HEK293 (cell line): ENCODE results near the gene RRP7A.

Experiments used
- AEBP2 ChIP-seq: fragments of 450-650 bp; formaldehyde crosslinking; IDR thresholded peaks from 2 replicates; pipeline ENCODE4 v1.5.1; 2016; ENCODE audit warnings: missing biosample characterization, missing genetic modification characterization, borderline replicate concordance
- EGR2 ChIP-seq: fragments of 450-650 bp; formaldehyde crosslinking; IDR thresholded peaks from 2 replicates; pipeline ENCODE4 v1.5.1; 2016; ENCODE audit warnings: low read depth, missing biosample characterization, missing genetic modification characterization
- PBX3 ChIP-seq: sonication (generic); formaldehyde crosslinking; IDR thresholded peaks from 2 replicates; pipeline ENCODE4 v1.8.1; 2022; ENCODE audit warnings: mild to moderate bottlenecking, moderate library complexity, missing genetic modification reagents
- RBAK ChIP-seq: fragments of 450-650 bp; formaldehyde crosslinking; IDR thresholded peaks from 2 replicates; pipeline ENCODE4 v1.5.1; 2016; ENCODE audit warnings: missing biosample characterization, missing genetic modification characterization
- TSHZ1 ChIP-seq: fragments of 450-650 bp; formaldehyde crosslinking; IDR thresholded peaks from 2 replicates; pipeline ENCODE4 v1.5.1; 2016; ENCODE audit warnings: missing biosample characterization, missing genetic modification characterization, borderline replicate concordance
- ZBTB11 ChIP-seq: fragments of 450-650 bp; formaldehyde crosslinking; conservative IDR thresholded peaks from 2 replicates; pipeline ENCODE4 v1.5.1; 2016; ENCODE audit warnings: low read depth, missing biosample characterization, missing genetic modification characterization
- ZBTB48 ChIP-seq: fragments of 450-650 bp; formaldehyde crosslinking; IDR thresholded peaks from 2 replicates; pipeline ENCODE4 v1.5.1; 2016; ENCODE audit warnings: missing biosample characterization, missing genetic modification characterization
- ZFP41 ChIP-seq: fragments of 450-650 bp; formaldehyde crosslinking; IDR thresholded peaks from 2 replicates; pipeline ENCODE4 v1.5.1; 2016; ENCODE audit warnings: missing biosample characterization, missing genetic modification characterization, borderline replicate concordance
- ZNF169 ChIP-seq: fragments of 450-650 bp; formaldehyde crosslinking; IDR thresholded peaks from 2 replicates; pipeline ENCODE4 v1.5.1; 2016; ENCODE audit warnings: missing biosample characterization, missing genetic modification characterization
- ZNF175 ChIP-seq: fragments of 450-650 bp; formaldehyde crosslinking; IDR thresholded peaks from 2 replicates; pipeline ENCODE4 v1.5.1; 2016; ENCODE audit warnings: missing biosample characterization, missing genetic modification characterization
- ZNF18 ChIP-seq: fragments of 450-650 bp; formaldehyde crosslinking; IDR thresholded peaks from 2 replicates; pipeline ENCODE4 v1.5.1; 2016; ENCODE audit warnings: missing biosample characterization, missing genetic modification characterization
- ZNF19 ChIP-seq: fragments of 450-650 bp; formaldehyde crosslinking; IDR thresholded peaks from 2 replicates; pipeline ENCODE4; 2016; ENCODE audit warnings: missing biosample characterization, missing genetic modification characterization, low read depth
- ZNF223 ChIP-seq: fragments of 450-650 bp; formaldehyde crosslinking; IDR thresholded peaks from 2 replicates; pipeline ENCODE4 v1.5.1; 2016; ENCODE audit warnings: missing biosample characterization, missing genetic modification characterization
- ZNF266 ChIP-seq: fragments of 450-650 bp; formaldehyde crosslinking; IDR thresholded peaks from 2 replicates; pipeline ENCODE4 v1.5.1; 2016; ENCODE audit warnings: missing biosample characterization, missing genetic modification characterization, low read depth
- ZNF280C ChIP-seq: fragments of 450-650 bp; formaldehyde crosslinking; IDR thresholded peaks from 2 replicates; pipeline ENCODE4 v1.5.1; 2016; ENCODE audit warnings: missing biosample characterization, missing genetic modification characterization
- ZNF311 ChIP-seq: fragments of 450-650 bp; formaldehyde crosslinking; IDR thresholded peaks from 2 replicates; pipeline ENCODE4 v1.5.1; 2017; ENCODE audit warnings: missing biosample characterization, missing genetic modification characterization, borderline replicate concordance
- ZNF404 ChIP-seq: fragments of 450-650 bp; formaldehyde crosslinking; IDR thresholded peaks from 2 replicates; pipeline ENCODE4 v1.5.1; 2017; ENCODE audit warnings: missing biosample characterization, missing genetic modification characterization
- ZNF426 ChIP-seq: fragments of 450-650 bp; formaldehyde crosslinking; IDR thresholded peaks from 2 replicates; pipeline ENCODE4 v1.5.1; 2017; ENCODE audit warnings: missing biosample characterization, missing genetic modification characterization, mild to moderate bottlenecking, inconsistent platforms, moderate library complexity
- ZNF473 ChIP-seq: fragments of 450-650 bp; formaldehyde crosslinking; IDR thresholded peaks from 2 replicates; pipeline ENCODE4 v1.5.1; 2017; ENCODE audit warnings: missing biosample characterization, missing genetic modification characterization
- ZNF555 ChIP-seq: fragments of 450-650 bp; formaldehyde crosslinking; conservative IDR thresholded peaks from 2 replicates; pipeline ENCODE4 v1.5.1; 2017; ENCODE audit warnings: missing biosample characterization, mild to moderate bottlenecking, missing genetic modification characterization, inconsistent platforms
- ZNF610 ChIP-seq: fragments of 450-650 bp; formaldehyde crosslinking; IDR thresholded peaks from 2 replicates; pipeline ENCODE4 v1.5.1; 2016; ENCODE audit warnings: missing biosample characterization, missing genetic modification characterization, borderline replicate concordance
- ZNF629 ChIP-seq: fragments of 450-650 bp; formaldehyde crosslinking; IDR thresholded peaks from 2 replicates; pipeline ENCODE4 v1.5.1; 2017; ENCODE audit warnings: missing biosample characterization, missing genetic modification characterization
- ZNF677 ChIP-seq: fragments of 450-650 bp; IDR thresholded peaks from 2 replicates; pipeline ENCODE4 v1.5.0; 2018; ENCODE audit warnings: missing biosample characterization, mild to moderate bottlenecking, missing genetic modification characterization, moderate library complexity
- ZNF747 ChIP-seq: fragments of 450-650 bp; formaldehyde crosslinking; IDR thresholded peaks from 2 replicates; pipeline ENCODE4 v1.5.1; 2016; ENCODE audit warnings: missing biosample characterization, missing genetic modification characterization
- ZSCAN16 ChIP-seq: fragments of 450-650 bp; formaldehyde crosslinking; IDR thresholded peaks from 2 replicates; pipeline ENCODE4 v1.5.1; 2016; ENCODE audit warnings: missing biosample characterization, missing genetic modification characterization

Gene RRP7A

GRCh38 chr22:42473484-42474193 lies 46.0 kb downstream of the RRP7A start (continued):
- TF ChIP-seq ZBTB11 (tag by site-specific recombination) (peak; percentile 88), ZNF610 (tag by site-specific recombination) (no peak), ZBTB48 (no peak), ZNF629 (tag by site-specific recombination) (peak; percentile 64; the same call in 1 of the 2 replicates), ZNF747 (no peak), ZNF169 (tag by site-specific recombination) (no peak), ZNF311 (tag by site-specific recombination) (no peak), EGR2 (tag by site-specific recombination) (no peak), TSHZ1 (peak; percentile 27; the same call in 1 of the 2 replicates), ZNF404 (tag by site-specific recombination) (peak; percentile 93; the same call in 1 of the 2 replicates), ZSCAN16 (tag by site-specific recombination) (no peak), ZNF223 (tag by site-specific recombination) (0 out of 2 replicates have a peak, but pooled peaks have one; percentile 64), ZNF280C (tag by site-specific recombination) (no peak), AEBP2 (tag by site-specific recombination) (peak; percentile 95; the same call in 1 of the 2 replicates), ZNF473 (tag by site-specific recombination) (no peak), ZFP41 (tag by site-specific recombination) (no peak), ZNF266 (tag by site-specific recombination) (peak; percentile 93), ZNF677 (tag by site-specific recombination) (no peak), ZNF18 (tag by site-specific recombination) (0 out of 2 replicates have a peak, but pooled peaks have one; percentile 22), ZNF175 (tag by site-specific recombination) (no peak), PBX3 (CRISPR knock-in tag) (no peak), ZNF426 (tag by site-specific recombination) (peak; percentile 98), ZNF19 (tag by site-specific recombination) (0 out of 2 replicates have a peak, but pooled peaks have one; percentile 68), ZNF555 (tag by site-specific recombination) (peak; percentile 97), RBAK (tag by site-specific recombination) (0 out of 2 replicates have a peak, but pooled peaks have one; percentile 44)
